Erythroblast (primary cell): ENCODE data around the gene STS.

Source experiments
- GATA1 ChIP-seq: IDR thresholded peaks from 2 replicates; pipeline ENCODE4 v1.6.1; 2011; ENCODE audit warnings: low read depth, mild to moderate bottlenecking, control low read depth, low read length, moderate library complexity
- POLR2A ChIP-seq: IDR thresholded peaks from 2 replicates; pipeline ENCODE4 v1.6.1; 2011; ENCODE audit warnings: mild to moderate bottlenecking, low read length

GRCh38 chrX:7153231-7153630, 5.7 kb downstream of the STS start:
- no peak for TF ChIP-seq POLR2A
- no peak for TF ChIP-seq GATA1
